ENCODE measurements around the gene MRPS18A. TPM values are rescaled to one million over a fixed set of nuclear protein-coding genes. Genes with fewer than 3 reads are reported as not detected.

Gene MRPS18A
- total and polyA plus RNA-seq, 9 of the 15 experiments (the other 6 are each of a cell fraction or from before 2014, with no cell fraction given): 87.5 to 243 (median 125) TPM

DNA sequence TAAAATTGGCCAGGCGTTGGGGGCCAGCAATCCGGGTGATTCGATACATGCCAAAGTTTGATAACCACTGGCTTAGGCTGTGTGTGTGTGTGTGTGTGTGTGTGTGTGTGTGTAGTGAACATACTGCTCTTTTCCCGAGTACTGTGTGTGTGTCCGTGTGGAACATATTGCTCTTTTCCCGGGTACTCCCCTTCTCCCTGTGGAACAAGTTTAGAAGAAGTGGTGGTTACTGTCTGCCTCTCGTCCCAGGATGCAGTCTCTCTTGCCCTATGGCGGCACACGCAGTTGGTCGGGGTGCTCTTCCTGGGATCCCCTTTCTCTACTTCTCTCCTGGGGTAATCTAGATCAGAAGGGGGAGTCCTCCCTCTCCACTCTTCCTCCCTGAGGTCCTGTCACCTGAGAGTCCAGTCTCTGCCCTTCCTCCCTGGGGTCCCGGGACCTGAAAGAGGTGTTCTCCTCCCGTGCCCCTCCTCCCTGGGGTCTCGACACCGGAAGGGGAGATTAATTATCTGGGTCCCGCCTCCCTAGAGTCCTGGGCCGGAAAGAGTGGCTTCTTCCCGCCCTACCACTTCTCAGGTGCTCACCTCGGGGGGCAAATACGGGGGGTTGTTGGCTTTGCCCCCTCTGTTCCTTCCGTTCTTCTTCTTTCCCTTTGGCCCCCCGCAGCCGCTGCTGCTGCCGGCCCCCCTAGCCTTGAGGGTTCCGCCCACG, 59.0 kb downstream of the MRPS18A start (continued):
- 0 out of 3 replicates have a peak, but pooled peaks of 1 of the 2 experiments have one; percentile 28 for TF ChIP-seq CBX3 (IDR thresholded peaks at IDR 0.05; ENCODE audit: borderline replicate concordance in 1 of 2, low read length in 2 of 2)
- peak; percentile 79 for TF ChIP-seq E2F3 (CRISPR knock-in tag; IDR thresholded peaks at IDR 0.05)
- TF ChIP-seq NR2C1 (IDR thresholded peaks at IDR 0.05): no peak
- TF ChIP-seq NR2C1 (tag; IDR thresholded peaks at IDR 0.05): peak; percentile 29; the same call in 1 of the 2 replicates
- peak; percentile 95; the same call in 1 of the 2 replicates for TF ChIP-seq ZEB2 (IDR thresholded peaks at IDR 0.05)
- TF ChIP-seq NFIC (IDR thresholded peaks at IDR 0.05): peak; percentile 59
- peak; percentile 81; the same call in 1 of the 2 replicates for TF ChIP-seq ZFPM2 (CRISPR knock-in tag; IDR thresholded peaks at IDR 0.05)
- TF ChIP-seq, protein P1, sequence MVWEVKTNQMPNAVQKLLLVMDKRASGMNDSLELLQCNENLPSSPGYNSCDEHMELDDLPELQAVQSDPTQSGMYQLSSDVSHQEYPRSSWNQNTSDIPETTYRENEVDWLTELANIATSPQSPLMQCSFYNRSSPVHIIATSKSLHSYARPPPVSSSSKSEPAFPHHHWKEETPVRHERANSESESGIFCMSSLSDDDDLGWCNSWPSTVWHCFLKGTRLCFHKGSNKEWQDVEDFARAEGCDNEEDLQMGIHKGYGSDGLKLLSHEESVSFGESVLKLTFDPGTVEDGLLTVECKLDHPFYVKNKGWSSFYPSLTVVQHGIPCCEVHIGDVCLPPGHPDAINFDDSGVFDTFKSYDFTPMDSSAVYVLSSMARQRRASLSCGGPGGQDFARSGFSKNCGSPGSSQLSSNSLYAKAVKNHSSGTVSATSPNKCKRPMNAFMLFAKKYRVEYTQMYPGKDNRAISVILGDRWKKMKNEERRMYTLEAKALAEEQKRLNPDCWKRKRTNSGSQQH (CRISPR knock-in tag; IDR thresholded peaks at IDR 0.05): peak; percentile 97
- TF ChIP-seq, protein P2, sequence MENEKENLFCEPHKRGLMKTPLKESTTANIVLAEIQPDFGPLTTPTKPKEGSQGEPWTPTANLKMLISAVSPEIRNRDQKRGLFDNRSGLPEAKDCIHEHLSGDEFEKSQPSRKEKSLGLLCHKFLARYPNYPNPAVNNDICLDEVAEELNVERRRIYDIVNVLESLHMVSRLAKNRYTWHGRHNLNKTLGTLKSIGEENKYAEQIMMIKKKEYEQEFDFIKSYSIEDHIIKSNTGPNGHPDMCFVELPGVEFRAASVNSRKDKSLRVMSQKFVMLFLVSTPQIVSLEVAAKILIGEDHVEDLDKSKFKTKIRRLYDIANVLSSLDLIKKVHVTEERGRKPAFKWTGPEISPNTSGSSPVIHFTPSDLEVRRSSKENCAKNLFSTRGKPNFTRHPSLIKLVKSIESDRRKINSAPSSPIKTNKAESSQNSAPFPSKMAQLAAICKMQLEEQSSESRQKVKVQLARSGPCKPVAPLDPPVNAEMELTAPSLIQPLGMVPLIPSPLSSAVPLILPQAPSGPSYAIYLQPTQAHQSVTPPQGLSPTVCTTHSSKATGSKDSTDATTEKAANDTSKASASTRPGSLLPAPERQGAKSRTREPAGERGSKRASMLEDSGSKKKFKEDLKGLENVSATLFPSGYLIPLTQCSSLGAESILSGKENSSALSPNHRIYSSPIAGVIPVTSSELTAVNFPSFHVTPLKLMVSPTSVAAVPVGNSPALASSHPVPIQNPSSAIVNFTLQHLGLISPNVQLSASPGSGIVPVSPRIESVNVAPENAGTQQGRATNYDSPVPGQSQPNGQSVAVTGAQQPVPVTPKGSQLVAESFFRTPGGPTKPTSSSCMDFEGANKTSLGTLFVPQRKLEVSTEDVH (IDR thresholded peaks at IDR 0.05; ENCODE audit: low read depth, partially characterized antibody): peak; percentile 55
- TF ChIP-seq ZKSCAN1 (IDR thresholded peaks at IDR 0.05; ENCODE audit: low read depth, low read length): no peak; the same call in 1 of the 2 replicates
- TF ChIP-seq, protein P3, sequence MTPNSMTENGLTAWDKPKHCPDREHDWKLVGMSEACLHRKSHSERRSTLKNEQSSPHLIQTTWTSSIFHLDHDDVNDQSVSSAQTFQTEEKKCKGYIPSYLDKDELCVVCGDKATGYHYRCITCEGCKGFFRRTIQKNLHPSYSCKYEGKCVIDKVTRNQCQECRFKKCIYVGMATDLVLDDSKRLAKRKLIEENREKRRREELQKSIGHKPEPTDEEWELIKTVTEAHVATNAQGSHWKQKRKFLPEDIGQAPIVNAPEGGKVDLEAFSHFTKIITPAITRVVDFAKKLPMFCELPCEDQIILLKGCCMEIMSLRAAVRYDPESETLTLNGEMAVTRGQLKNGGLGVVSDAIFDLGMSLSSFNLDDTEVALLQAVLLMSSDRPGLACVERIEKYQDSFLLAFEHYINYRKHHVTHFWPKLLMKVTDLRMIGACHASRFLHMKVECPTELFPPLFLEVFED (CRISPR knock-in tag; conservative IDR thresholded peaks at IDR 0.05): peak; percentile 98
- TF ChIP-seq SMARCC2 (IDR thresholded peaks at IDR 0.05; ENCODE audit: low read depth): peak; percentile 39; the same call in 1 of the 2 replicates
- peak; percentile 84 for TF ChIP-seq POLR2A (conservative IDR thresholded peaks at IDR 0.05)
- TF ChIP-seq JUND (IDR thresholded peaks at IDR 0.05; ENCODE audit: borderline replicate concordance, low read depth, low read length): peak; percentile 13; the same call in 1 of the 2 replicates
- TF ChIP-seq JUND (tag; IDR thresholded peaks at IDR 0.05; ENCODE audit: borderline replicate concordance, low read depth, low read length): peak; percentile 39; the same call in 2 of the 3 replicates
